Choroid plexus epithelial cell (primary cell): ENCODE measurements around the gene TIMELESS.

Source experiments
- DNase-seq: peaks from one replicate; pipeline ENCODE4 v3.0.0-alpha.2; 2010; ENCODE audit warnings: low read depth
- H3K4me3 ChIP-seq: 2 replicates; pipeline ENCODE4 v1.5.1; 2011; ENCODE audit warnings: low read depth, mild to moderate bottlenecking, control low read depth, low read length, moderate library complexity
- CTCF ChIP-seq: conservative IDR thresholded peaks from 2 replicates; pipeline ENCODE4 v1.5.1; 2011; ENCODE audit warnings: low read depth, mild to moderate bottlenecking, control low read depth, inconsistent platforms, low read length, moderate library complexity

TIMELESS gene

DNA sequence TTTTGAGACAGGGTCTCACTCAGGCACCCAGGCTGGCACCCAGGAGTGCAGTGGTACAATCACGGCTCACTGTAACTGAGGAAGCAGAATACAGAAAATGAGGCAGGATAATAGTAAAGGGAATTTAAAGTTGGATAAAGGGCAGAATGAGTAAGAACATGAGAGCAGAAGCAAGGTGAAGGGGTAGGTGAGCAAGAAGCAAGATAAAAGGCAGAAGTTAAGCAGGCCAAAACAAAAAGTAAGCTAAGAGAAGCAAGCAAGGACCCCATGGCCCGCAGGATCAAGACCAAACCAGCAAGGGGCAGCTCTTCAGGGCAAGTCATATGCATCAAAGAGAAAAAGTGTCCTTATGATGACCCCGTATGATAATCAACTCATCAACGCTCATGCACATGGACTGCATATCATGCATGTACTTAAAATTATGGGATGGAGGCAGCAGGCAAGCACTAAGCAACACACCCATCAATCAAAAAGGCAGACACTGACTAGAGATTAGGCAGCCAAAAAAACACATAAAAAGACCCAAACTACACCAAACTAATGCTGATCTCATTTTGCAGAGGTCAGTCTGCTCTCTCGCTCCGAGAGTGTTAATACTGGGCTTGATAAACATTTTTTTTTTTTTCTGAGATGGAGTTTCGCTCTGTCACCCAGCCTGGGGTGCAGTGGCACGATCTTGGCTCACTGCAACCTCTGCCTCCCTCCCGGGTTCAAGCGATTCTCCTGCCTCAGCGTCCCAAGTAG, 11.6 kb downstream of the TIMELESS start:
- TF ChIP-seq CTCF, result no peak
- no peak overlapping the region for H3K4me3 ChIP-seq
- no peak for DNase-seq

- H3K4me3 ChIP-seq, result no peak overlapping the region
- TF ChIP-seq CTCF, result no peak
- no peak for DNase-seq
These were observed 14.4 kb downstream of the TIMELESS start for GRCh38 chr12:56434828-56435227.

DNA sequence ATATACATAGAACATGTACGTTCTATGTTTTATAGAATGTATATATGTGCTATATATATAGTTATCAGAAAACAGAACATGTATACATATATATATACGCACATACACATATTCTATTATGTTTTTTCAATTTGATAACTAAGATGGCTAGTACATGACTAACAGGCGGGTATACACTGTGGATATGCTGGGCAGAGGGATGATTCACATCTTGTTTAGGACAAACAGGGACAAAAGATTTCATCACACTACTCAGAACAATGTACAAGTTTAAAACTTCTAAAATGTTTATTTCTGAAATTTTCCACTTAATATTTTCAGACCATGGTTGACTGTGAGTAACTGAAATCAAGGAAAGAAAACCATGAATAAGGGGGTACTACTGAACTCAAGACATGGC, 17.4 kb downstream of the TIMELESS start:
- no peak overlapping the region for H3K4me3 ChIP-seq
- DNase-seq, result peak; percentile 33
- TF ChIP-seq CTCF, result no peak

GRCh38 chr12:56431288-56431687, 17.9 kb downstream of the TIMELESS start:
- H3K4me3 ChIP-seq, result no peak overlapping the region
- no peak for TF ChIP-seq CTCF
- DNase-seq, result no peak

- TF ChIP-seq CTCF, result no peak
- no peak for DNase-seq
- no peak overlapping the region for H3K4me3 ChIP-seq
These were observed 23.2 kb downstream of the TIMELESS start for GRCh38 chr12:56425940-56426438.

DNA sequence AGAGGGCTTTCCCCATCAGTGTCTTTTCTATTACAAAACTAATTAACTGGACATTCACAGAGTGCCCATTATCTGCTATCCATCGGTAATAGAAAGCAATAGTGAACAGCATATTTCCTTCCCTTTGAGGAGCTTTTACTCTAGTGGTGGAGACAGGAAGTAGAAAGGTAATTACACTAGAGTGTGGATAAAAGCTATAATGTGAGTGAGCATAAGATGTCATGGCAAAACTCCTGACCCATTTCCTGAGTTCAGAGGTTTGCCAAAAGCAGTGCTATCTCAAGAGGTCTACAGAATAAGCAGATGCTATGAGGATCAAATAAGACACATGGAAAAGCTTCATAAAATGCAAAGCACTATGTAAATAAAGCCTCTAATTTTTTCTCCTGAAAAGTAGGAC, 24.0 kb downstream of the TIMELESS start:
- no peak for DNase-seq
- H3K4me3 ChIP-seq, result no peak overlapping the region
- no peak for TF ChIP-seq CTCF

DNA sequence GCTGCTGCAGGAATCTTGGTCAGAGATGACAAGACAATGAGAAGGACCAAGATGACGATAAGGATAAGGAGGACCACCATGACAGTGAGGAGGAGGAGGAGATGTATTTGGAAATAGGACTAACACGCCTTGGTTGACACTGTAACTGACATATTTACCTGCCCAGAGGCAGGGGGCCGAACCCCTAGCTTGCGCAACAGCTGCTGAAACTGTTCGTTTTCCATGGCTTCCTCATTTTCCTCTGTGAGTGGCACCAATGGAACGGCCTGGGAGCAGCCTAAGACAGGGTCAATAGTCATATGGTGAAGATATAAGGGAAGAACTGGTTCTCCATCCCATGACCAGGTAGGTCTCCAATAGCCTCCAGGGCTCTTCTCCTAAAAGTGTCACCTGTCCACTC, 28.8 kb downstream of the TIMELESS start:
- no peak overlapping the region for H3K4me3 ChIP-seq
- no peak for DNase-seq
- no peak for TF ChIP-seq CTCF
